Activated naive CD4-positive, alpha-beta T cell treated with anti-CD3 and anti-CD28 coated beads, Interleukin-2, amount 50 U/mL, for 24 hours (primary cell): ENCODE measurements around the gene HSPB7.
"Not testable (repeated sequence)": the region's sequence is repeated elsewhere in the genome, so short reads cannot be mapped to it uniquely, and the experiment has no call there.

Source experiments
- H3K27ac Mint-ChIP-seq: one replicate; pipeline ENCODE4 v1.8.0; 2021; ENCODE audit warnings: mild to moderate bottlenecking, mixed read lengths
- H3K27me3 Mint-ChIP-seq: one replicate; pipeline ENCODE4 v1.8.0; 2021; ENCODE audit warnings: mixed read lengths
- H3K36me3 Mint-ChIP-seq: one replicate; pipeline ENCODE4 v1.8.0; 2021; ENCODE audit warnings: mixed read lengths
- H3K4me1 Mint-ChIP-seq: one replicate; pipeline ENCODE4 v1.8.0; 2021; ENCODE audit warnings: mixed read lengths
- H3K4me3 Mint-ChIP-seq: one replicate; pipeline ENCODE4 v1.8.0; 2021; ENCODE audit warnings: mild to moderate bottlenecking, mixed read lengths
- H3K9me3 Mint-ChIP-seq: one replicate; pipeline ENCODE4 v1.8.0; 2021; ENCODE audit warnings: mixed read lengths

The HSPB7 gene

GRCh38 chr1:16017461-16018303 is at the start of gene HSPB7:
Gene HSPB7 (minus strand): TSS chr1:16018043. CDS start chr1:16017963, 80 bp downstream.
- Mint-ChIP-seq H3K4me1 (peaks cover 4% of the 10 kb centered on the region), H3K36me3 (no peaks in the 10 kb centered on the region), H3K27me3 (no peaks in the 10 kb centered on the region), H3K4me3 (no peak within 1 kb of the TSS), H3K9me3 (no peaks in the 10 kb centered on the region), H3K27ac (peak within 1 kb of the TSS; percentile 35)

- H3K36me3 Mint-ChIP-seq = no peaks in the 10 kb centered on the region
- H3K9me3 Mint-ChIP-seq = no peaks in the 10 kb centered on the region
- peaks cover 20% of the 10 kb centered on the region for H3K4me1 Mint-ChIP-seq
- no peak overlapping the region for H3K4me3 Mint-ChIP-seq
- no peak overlapping the region for H3K27ac Mint-ChIP-seq
- H3K27me3 Mint-ChIP-seq = no peaks in the 10 kb centered on the region
These were observed 49.4 kb upstream of the HSPB7 start for GRCh38 chr1:16067127-16067768.

- Mint-ChIP-seq H3K36me3 (no peaks in the 10 kb centered on the region), H3K27me3 (no peaks in the 10 kb centered on the region), H3K9me3 (no peaks in the 10 kb centered on the region), H3K27ac (no peak overlapping the region), H3K4me3 (no peak overlapping the region), H3K4me1 (peaks cover 20% of the 10 kb centered on the region)
These were observed 48.4 kb upstream of the HSPB7 start for GRCh38 chr1:16066245-16066644.

GRCh38 chr1:16065269-16065576 is 47.4 kb upstream of the HSPB7 start:
- H3K36me3 Mint-ChIP-seq = no peaks in the 10 kb centered on the region
- no peak overlapping the region for H3K27ac Mint-ChIP-seq
- no peaks in the 10 kb centered on the region for H3K27me3 Mint-ChIP-seq
- H3K4me1 Mint-ChIP-seq = peaks cover 18% of the 10 kb centered on the region
- H3K9me3 Mint-ChIP-seq = no peaks in the 10 kb centered on the region
- H3K4me3 Mint-ChIP-seq = no peak overlapping the region

- no peaks in the 10 kb centered on the region for H3K27me3 Mint-ChIP-seq
- H3K4me1 Mint-ChIP-seq = peaks cover 14% of the 10 kb centered on the region
- no peaks in the 10 kb centered on the region for H3K36me3 Mint-ChIP-seq
- no peaks in the 10 kb centered on the region for H3K9me3 Mint-ChIP-seq
- H3K4me3 Mint-ChIP-seq = no peak overlapping the region
- H3K27ac Mint-ChIP-seq = peak overlapping the region; percentile 10
These were observed 46.9 kb upstream of the HSPB7 start for GRCh38 chr1:16064536-16065268.

GRCh38 chr1:16063921-16064320 is 46.1 kb upstream of the HSPB7 start:
- Mint-ChIP-seq H3K4me3 (no peak overlapping the region), H3K4me1 (peaks cover 14% of the 10 kb centered on the region), H3K27ac (no peak overlapping the region), H3K36me3 (no peaks in the 10 kb centered on the region), H3K9me3 (no peaks in the 10 kb centered on the region), H3K27me3 (no peaks in the 10 kb centered on the region)

- no peaks in the 10 kb centered on the region for H3K27me3 Mint-ChIP-seq
- no peak overlapping the region for H3K4me3 Mint-ChIP-seq
- no peaks in the 10 kb centered on the region for H3K9me3 Mint-ChIP-seq
- H3K4me1 Mint-ChIP-seq = peaks cover 14% of the 10 kb centered on the region
- no peaks in the 10 kb centered on the region for H3K36me3 Mint-ChIP-seq
- no peak overlapping the region for H3K27ac Mint-ChIP-seq
These were observed 45.5 kb upstream of the HSPB7 start for GRCh38 chr1:16063226-16063829.

- not testable (repeated sequence) for H3K36me3 Mint-ChIP-seq, H3K9me3 Mint-ChIP-seq, H3K27ac Mint-ChIP-seq, H3K27me3 Mint-ChIP-seq, H3K4me3 Mint-ChIP-seq
- peaks cover 14% of the 10 kb centered on the region for H3K4me1 Mint-ChIP-seq
These were observed 44.8 kb upstream of the HSPB7 start for GRCh38 chr1:16062687-16063075.

GRCh38 chr1:16061989-16062686 is 44.3 kb upstream of the HSPB7 start:
- H3K27me3 Mint-ChIP-seq, H3K27ac Mint-ChIP-seq, H3K4me3 Mint-ChIP-seq, H3K36me3 Mint-ChIP-seq, H3K9me3 Mint-ChIP-seq: not testable (repeated sequence)
- H3K4me1 Mint-ChIP-seq = peaks cover 14% of the 10 kb centered on the region

- Mint-ChIP-seq H3K4me1 (peaks cover 14% of the 10 kb centered on the region), H3K27ac (no peak overlapping the region), H3K27me3 (no peaks in the 10 kb centered on the region), H3K36me3 (no peaks in the 10 kb centered on the region), H3K4me3 (no peak overlapping the region), H3K9me3 (no peaks in the 10 kb centered on the region)
These were observed 43.4 kb upstream of the HSPB7 start for GRCh38 chr1:16061266-16061665.

- not testable (repeated sequence) for H3K27me3 Mint-ChIP-seq, H3K36me3 Mint-ChIP-seq, H3K4me1 Mint-ChIP-seq, H3K27ac Mint-ChIP-seq, H3K9me3 Mint-ChIP-seq, H3K4me3 Mint-ChIP-seq
These were observed 40.7 kb upstream of the HSPB7 start for GRCh38 chr1:16058394-16059120.

GRCh38 chr1:16057314-16057915 is 39.6 kb upstream of the HSPB7 start:
- H3K27me3 Mint-ChIP-seq, H3K4me3 Mint-ChIP-seq, H3K36me3 Mint-ChIP-seq, H3K27ac Mint-ChIP-seq, H3K4me1 Mint-ChIP-seq, H3K9me3 Mint-ChIP-seq: not testable (repeated sequence)

GRCh38 chr1:16056521-16056912 is 38.7 kb upstream of the HSPB7 start:
- H3K36me3 Mint-ChIP-seq, H3K4me3 Mint-ChIP-seq, H3K4me1 Mint-ChIP-seq, H3K27me3 Mint-ChIP-seq, H3K27ac Mint-ChIP-seq, H3K9me3 Mint-ChIP-seq: not testable (repeated sequence)

GRCh38 chr1:16055613-16056520 is 38.0 kb upstream of the HSPB7 start:
- Mint-ChIP-seq H3K27ac (no peak overlapping the region), H3K27me3 (no peaks in the 10 kb centered on the region), H3K9me3 (no peaks in the 10 kb centered on the region), H3K4me3 (no peak overlapping the region), H3K36me3 (no peaks in the 10 kb centered on the region), H3K4me1 (no peaks in the 10 kb centered on the region)
